Left lobe of liver (tissue), 2 donors: ENCODE measurements around the gene ARAP3. TPM values are rescaled to one million over a fixed set of nuclear protein-coding genes. Genes with fewer than 3 reads are reported as not detected.
A peak's percentile ranks its signal among the peaks of the same experiment; 100 is the strongest.
"Not testable (repeated sequence)": the region's sequence is repeated elsewhere in the genome, so short reads cannot be mapped to it uniquely, and the experiment has no call there.

Experiments
- ATAC-seq: fragments of 200-7000 bp; cut with Tn5 transposase; one replicate; pipeline ENCODE4 v1.9.1; 2020; ENCODE audit warnings: mild to moderate bottlenecking, moderate library complexity
- DNase-seq: peaks from one replicate; pipeline ENCODE4 v3.0.0-alpha.2; 2020; ENCODE audit warnings: low spot score
- total RNA-seq: library from RNA; stranded (reverse); gene quantifications from one replicate; pipeline ENCODE4 v1.2.1, GENCODE V29; 2021
- donor health status: DM: no; HTN: no; CAD: no; lungs with moderate emphysema.
- donor health status: DM: no; HTN: yes; CAD: no.

Gene ARAP3
- total RNA-seq, 1 donor from 2014 or later, result 3.3 TPM

GRCh38 chr5:141618804-141619554, 63.1 kb downstream of the ARAP3 start, which contains the start of gene DIAPH1:
Gene DIAPH1, minus strand, starts transcription at chr5:141619000. Its CDS starts 86 bp downstream, at chr5:141618914.
- peak; percentile 91 for ATAC-seq

GRCh38 chr5:141618030-141618803, 63.8 kb downstream of the ARAP3 start:
- DNase-seq (peak; percentile 87), ATAC-seq (peak; percentile 60)

More at GRCh38 chr5:141618804-141619554, 63.1 kb downstream of the ARAP3 start, which contains the start of gene DIAPH1:
- DNase-seq, result peak; percentile 99

- DNase-seq (no peak), ATAC-seq (no peak)
These were observed 64.4 kb downstream of the ARAP3 start for GRCh38 chr5:141617682-141618029.

DNA sequence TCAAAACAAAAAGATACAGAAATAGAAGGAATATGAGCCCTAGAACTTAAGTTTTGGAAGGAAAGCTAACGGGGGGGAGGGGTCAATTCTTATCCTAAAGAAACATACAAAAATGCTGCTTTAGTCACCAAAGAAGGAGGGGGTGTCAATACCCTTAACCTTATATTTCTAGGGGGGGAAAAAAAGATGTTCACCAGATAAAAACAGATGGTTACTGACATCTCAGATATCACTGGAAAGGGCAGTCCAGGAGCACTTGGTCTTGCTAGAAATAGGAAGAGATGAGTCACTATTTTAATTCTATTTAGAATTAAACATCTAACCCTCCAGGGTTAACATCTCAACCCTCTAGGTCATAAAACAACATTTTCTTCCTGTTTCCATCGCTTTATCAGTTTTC, 64.9 kb downstream of the ARAP3 start:
- DNase-seq, result no peak
- no peak for ATAC-seq

DNA sequence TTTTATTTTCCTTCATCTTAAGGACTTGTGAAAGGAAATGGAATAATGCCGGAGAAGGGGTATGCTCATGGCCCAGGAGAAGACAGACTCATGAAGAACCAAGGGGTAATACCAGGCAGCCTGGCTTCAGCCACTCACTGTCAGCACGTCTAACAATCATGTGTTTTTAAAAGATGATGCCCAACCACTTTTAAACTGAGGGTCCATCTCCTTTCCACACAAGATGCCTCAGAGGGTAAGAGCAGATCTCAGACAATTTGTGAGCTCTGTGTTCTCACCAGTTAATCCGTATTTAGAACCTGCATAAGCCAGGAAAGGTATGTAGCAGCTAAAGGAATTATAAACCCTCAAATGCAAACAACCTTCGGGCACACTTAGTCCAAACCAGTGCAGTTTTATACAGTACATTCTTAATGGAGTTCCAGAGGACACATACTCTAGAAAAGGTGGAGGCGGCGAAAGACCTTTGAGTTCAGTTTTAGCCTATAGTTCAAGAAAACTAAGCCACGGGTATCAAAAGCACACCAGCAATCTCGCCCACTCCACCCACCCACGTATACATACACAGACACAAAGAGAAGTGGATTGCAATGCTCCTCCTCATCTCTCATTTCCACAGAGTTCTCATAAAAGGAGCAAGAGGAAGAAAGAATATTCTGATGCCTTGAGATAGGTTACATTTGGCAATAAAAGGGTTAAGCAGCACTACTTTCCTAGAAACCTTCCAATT, 65.9 kb downstream of the ARAP3 start:
- DNase-seq (no peak), ATAC-seq (no peak)

DNA sequence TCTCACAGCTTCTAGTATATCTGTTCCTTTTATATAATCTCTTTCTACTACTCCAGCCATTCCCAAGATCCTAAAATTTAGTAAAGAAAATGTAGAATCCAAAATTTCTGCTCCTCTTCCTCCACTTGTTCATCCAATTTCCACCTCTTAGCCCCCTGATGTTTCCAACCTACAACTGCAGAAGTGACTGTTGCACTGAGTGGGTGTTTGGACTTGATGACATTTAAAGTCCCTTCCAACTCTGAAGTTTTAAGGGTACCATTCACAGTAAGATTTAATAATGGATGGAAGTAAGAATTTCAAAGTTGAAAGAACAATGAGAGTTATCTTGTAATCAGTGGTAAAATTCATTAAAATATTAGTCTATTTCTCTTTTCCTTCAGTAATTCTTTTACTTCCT, 68.7 kb downstream of the ARAP3 start:
- no peak for DNase-seq
- ATAC-seq, result no peak

DNA sequence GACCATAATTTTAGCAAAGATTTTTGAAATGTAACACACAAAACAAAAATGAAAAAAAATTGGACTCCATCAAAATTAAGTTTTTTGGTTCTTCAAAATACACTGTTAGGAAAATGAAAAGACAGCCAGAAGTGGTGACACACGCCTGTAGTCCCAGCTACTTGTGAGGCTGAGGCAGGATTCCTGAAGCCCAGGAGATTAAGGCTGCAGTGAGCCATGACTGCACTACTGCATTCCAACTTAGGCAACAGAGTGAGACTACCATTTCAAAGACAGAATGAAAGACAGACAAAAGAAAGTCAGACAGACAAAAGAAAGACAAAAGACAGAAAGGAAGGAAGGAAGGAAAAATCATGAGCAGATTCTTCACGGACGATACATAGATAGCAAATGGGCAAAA, 70.7 kb downstream of the ARAP3 start:
- DNase-seq (no peak), ATAC-seq (no peak)

DNA sequence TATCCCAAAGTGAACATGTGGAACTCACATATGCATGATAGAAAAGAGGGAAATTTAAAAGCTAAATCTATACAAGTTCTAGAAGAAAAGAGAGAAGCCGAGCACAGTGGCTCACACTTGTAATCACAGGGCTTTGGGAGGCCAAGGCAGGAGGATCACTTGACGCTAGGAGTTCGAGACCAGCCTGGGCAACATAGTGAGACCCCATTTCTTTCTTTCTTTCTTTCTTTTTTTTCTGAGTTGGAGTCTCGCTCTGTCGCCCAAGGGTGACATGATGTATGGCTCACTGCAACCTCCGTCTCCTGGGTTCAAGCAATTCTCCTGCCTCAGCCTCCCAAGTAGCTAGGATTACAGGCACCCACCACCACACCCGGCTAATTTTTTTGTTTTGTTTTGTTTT, 72.1 kb downstream of the ARAP3 start:
- not testable (repeated sequence) for ATAC-seq, DNase-seq

DNA sequence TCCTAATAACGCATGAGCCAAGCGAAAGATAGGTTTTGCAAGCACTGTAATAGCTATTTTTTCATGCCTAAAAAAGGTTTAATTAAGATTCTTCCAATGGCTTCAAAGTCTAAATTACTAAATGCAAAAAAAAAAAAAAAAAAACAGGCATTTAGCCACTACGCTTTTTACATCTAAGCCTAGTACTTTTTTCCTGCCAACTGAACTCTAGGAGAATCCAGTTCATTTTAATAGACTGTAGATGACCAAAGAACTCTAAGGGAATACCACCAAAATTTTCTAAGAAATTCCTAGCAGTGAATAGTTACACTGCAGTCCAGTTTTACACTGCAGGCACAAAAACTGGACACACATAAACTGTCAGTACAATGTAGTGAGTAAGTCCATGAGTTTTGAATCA, 73.0 kb downstream of the ARAP3 start:
- ATAC-seq, result peak; percentile 58
- DNase-seq, result no peak

- DNase-seq (no peak), ATAC-seq (peak; percentile 87)
These were observed 73.5 kb downstream of the ARAP3 start for GRCh38 chr5:141608557-141608956.

DNA sequence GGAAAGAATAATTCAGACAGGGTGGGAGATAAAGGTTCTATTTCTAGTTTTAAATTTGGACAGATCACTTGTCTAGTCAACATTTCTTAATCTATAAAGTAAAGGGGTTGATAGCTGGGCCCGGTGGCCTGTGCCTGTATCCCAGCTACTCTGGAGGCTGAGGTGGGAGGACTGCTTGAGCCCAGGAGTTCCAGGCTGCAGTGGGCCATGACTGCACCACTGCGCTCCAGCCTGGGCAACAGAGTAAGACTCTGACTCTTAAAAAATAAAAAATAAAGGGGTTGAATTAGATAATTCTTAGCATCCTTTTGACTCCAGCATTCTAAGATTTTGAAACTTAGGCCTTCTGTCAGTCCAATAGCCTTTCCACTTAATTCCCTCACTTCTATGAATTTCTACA, 74.0 kb downstream of the ARAP3 start:
- ATAC-seq (no peak), DNase-seq (no peak)

DNA sequence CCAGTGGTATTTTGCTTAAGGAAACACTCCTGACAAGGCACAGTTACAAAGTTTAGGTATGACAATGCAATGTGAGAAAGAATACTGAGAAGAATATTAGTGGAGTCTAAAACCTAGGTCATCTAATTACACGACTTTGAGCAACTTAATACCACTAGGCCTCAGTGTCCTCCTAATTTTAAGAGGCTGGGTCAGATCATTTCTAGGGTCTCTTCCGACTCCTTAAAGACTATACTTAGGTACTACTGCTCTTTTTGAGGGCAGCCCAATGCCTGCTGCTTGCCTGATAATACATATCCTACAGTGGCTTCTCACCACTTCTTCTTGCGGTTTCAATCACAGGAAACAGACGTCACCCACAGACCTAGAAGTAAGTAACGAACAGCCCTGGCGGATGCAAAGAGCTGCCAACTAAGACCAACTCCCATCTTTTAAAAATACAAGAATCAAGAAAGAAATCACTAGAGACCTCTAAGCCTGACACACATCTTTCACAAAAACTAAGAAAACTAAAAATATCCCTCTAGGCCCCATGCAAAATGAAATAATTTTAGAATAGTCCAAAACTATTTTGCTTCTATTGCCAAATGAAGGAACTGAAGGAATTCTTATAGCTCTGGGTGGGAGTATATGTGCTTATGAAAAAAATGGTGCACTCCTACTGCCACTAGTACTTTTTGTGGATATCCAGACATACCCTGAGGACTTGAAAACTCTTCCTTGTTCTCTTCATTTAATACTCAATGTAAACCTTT, 76.3 kb downstream of the ARAP3 start:
- DNase-seq (no peak), ATAC-seq (peak; percentile 15)

DNA sequence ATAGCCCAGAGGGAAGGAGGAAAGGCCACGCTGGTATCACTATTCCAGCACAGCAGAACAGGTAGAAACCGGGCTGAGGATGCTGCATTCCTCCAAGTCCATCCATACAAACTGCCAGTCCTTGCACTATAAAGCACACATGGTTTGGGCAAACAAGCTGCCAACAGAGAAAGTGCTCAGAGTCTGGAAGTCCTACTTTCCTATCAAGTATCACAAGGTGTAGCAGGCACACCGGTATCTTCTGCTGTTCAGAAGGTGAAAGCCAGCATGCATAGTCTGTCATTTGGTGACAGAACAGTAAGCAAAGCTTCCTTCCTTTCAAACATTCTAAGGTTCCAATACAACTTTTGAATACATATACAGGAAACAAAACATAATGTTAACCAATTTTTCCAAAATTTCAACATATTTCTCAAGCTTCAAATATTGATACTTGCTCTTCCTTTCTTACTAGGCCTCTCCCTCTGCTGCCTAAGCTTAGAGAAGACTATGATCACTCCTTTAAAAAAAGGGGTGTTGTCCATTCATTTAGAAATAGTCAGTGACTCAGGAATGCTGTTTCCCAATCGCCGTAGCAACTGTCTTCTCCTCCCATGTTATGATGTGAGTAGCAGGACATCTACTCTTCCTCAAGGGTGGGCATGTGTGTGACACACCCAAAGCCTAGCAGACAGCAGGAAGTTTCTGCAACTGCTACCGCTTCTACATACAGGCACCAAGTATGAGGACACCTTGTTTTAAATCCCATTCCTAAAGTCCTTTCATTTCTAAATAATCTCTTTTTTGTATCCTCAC, 77.9 kb downstream of the ARAP3 start:
- DNase-seq (no peak), ATAC-seq (peak; percentile 28)

Other genes with a start within 250 kb of the ARAP3 start
- 8.5 TPM for gene PCDHGC3, start 206.3 kb downstream of the ARAP3 start, total RNA-seq
- gene PCDHGC4, start 197.2 kb downstream of the ARAP3 start, total RNA-seq, result 0.65 TPM
- gene PCDHGC5, start 193.1 kb downstream of the ARAP3 start, total RNA-seq, result 0.40 TPM
- gene DIAPH1, start 63.2 kb downstream of the ARAP3 start, total RNA-seq, result 120 TPM
- 28.7 TPM for gene HDAC3, start 45.4 kb downstream of the ARAP3 start, total RNA-seq
- 0.96 TPM for gene RELL2, start 45.2 kb downstream of the ARAP3 start, total RNA-seq
- gene FCHSD1, start 30.8 kb downstream of the ARAP3 start, total RNA-seq, result 1.7 TPM
- 33.2 TPM for gene PCDH1, start 196.2 kb upstream of the ARAP3 start, total RNA-seq
- gene DELE1, start 241.6 kb upstream of the ARAP3 start, total RNA-seq, result 37.8 TPM